ENCODE data around the gene ULBP2.
"Not testable (repeated sequence)": the region's sequence is repeated elsewhere in the genome, so short reads cannot be mapped to it uniquely, and the experiment has no call there.

ULBP2 gene

DNA sequence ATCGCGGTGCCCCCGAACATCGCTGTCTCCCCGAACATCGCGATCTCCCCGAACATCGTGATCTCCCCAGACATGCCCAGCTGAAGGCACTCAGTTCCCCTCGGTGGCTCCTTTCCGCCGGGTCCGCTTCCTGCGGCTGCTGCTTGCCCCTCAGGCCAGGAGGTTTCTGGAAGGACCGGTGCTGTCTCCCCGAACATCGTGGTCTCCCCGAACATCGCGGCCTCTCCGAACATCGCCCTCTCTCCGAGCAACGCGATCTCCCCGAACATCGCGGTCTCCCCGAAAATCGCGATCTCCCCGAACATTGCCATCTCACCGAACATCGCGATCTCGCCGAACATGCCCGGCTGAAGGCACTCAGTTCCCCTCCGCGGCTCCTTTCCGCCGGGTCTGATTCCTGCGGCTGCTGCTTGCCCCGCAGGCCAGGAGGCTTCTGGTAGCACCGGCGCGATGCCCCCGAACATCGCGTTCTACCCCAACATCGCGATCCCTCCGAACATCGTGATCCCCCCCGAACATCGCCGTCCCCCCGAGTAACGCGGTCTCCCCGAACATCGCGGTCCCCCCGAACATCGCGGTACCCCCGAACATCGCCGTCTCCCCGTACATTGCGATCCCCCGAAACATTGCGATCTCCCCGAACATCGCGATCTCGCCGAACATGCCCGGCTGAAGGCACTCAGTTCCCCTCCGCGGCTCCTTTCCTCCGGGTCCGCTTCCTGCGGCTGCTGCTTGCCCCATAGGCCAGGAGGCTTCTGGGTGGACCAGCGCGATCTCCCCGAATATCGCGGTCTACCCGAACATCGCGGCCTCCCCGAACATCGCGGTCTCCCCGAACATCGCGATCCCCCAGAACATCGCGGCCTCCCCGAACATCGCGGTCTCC is 22.7 kb downstream of the ULBP2 start:
- Histone ChIP-seq H3K36me3 (no peaks in the 10 kb centered on the region), H3K27me3 (ENCODE audit: insufficient read depth, low read depth, severe bottlenecking) (peaks cover 32% of the 10 kb centered on the region), H3K9me3 (ENCODE audit: severe bottlenecking) (no peaks in the 10 kb centered on the region), H3K27ac (no peak overlapping the region), H3K4me3 (ENCODE audit: low read depth, low read length) (peak overlapping the region; percentile 61)
- no peak for DNase-seq
- TF ChIP-seq, protein P1, sequence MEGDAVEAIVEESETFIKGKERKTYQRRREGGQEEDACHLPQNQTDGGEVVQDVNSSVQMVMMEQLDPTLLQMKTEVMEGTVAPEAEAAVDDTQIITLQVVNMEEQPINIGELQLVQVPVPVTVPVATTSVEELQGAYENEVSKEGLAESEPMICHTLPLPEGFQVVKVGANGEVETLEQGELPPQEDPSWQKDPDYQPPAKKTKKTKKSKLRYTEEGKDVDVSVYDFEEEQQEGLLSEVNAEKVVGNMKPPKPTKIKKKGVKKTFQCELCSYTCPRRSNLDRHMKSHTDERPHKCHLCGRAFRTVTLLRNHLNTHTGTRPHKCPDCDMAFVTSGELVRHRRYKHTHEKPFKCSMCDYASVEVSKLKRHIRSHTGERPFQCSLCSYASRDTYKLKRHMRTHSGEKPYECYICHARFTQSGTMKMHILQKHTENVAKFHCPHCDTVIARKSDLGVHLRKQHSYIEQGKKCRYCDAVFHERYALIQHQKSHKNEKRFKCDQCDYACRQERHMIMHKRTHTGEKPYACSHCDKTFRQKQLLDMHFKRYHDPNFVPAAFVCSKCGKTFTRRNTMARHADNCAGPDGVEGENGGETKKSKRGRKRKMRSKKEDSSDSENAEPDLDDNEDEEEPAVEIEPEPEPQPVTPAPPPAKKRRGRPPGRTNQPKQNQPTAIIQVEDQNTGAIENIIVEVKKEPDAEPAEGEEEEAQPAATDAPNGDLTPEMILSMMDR (IDR thresholded peaks at IDR 0.05; ENCODE audit: low read depth, low read length), result no peak

DNA sequence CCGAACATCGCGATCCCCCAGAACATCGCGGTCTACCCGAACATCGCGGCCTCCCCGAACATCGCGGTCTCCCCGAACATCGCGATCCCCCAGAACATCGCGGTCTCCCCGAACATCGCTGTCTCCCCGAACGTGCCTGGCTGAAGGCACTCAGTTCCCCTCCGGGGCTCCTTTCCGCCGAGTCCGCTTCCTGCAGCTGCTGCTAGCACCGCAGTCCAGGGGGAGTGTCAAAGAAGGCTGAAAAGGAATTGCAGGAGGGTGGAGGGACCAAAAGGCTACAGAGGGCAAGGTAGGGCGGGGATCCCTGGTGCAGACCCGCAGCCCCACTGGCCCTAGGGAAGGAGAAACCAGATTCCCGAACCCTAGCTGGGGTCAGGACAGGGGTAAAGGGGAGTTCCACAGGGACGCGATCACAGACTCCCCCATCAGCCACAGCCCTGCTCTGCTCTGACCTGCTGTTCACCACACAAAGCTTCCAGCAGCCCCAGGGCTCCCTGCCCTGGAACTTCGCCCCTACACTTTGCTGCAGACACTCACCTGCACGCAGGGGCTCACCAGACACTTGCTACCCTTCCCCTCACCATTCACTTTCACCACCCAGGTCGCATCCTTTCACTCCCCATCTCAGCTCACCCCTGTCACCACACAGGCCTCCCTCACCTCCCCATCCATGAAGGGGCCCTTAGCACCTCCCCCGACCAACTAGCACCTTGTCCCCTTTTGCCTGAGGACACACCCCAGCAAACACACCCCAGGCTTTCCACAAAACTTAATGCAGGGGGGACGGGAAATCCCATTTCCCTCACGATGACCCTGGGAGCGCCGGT is 23.6 kb downstream of the ULBP2 start:
- TF ChIP-seq, protein P1 (IDR thresholded peaks at IDR 0.05; ENCODE audit: low read depth, low read length), result no peak
- H3K4me3 ChIP-seq (ENCODE audit: low read depth, low read length), result no peak overlapping the region
- H3K36me3 ChIP-seq, result no peaks in the 10 kb centered on the region
- H3K27ac ChIP-seq, result no peak overlapping the region
- peaks cover 24% of the 10 kb centered on the region for H3K27me3 ChIP-seq (ENCODE audit: insufficient read depth, low read depth, severe bottlenecking)
- no peaks in the 10 kb centered on the region for H3K9me3 ChIP-seq (ENCODE audit: severe bottlenecking)
- no peak for DNase-seq

DNA sequence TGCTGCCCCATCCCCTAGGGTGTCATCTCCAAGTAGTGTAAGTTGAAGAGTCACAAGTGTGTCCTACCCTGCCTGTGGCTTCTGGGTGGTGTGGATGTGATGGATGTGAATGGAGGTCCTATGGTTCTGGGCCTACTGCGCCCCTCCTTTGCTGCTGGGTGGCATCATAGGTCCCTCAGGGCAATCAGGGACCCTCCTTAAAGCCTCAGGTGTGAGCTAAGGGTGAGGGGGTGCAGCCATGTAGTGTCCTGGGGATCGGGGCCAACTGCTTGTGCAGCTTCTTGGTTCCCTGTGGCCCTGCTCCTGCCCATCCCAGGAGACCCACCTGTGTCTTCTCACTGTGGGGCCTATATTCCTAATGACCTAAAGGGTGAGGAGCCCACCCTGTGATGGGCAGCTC is 24.5 kb downstream of the ULBP2 start:
- peaks cover 22% of the 10 kb centered on the region for H3K27me3 ChIP-seq (ENCODE audit: insufficient read depth, low read depth, severe bottlenecking)
- H3K4me3 ChIP-seq (ENCODE audit: low read depth, low read length); H3K36me3 ChIP-seq; DNase-seq; H3K27ac ChIP-seq; H3K9me3 ChIP-seq (ENCODE audit: severe bottlenecking): not testable (repeated sequence)

DNA sequence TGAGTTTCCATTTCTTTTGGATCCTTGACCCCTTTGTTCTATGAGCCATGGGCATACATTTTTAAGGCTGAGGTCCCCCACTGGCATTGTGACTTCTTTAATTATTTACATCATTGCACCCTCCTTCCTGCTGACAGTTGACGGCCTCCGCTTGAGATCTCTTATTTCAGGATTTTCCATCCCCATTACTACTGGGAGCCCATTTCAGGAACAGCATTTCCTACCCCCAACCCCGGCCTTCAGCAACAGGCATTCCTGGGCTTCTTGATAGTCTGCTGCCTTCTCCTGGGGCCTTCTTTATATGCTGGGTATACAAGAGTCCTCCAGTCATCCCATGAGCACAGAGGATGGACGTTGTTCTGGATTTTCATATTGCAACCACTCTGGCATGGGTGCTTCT is 25.8 kb downstream of the ULBP2 start:
- H3K36me3 ChIP-seq, result no peaks in the 10 kb centered on the region
- DNase-seq, result no peak
- TF ChIP-seq, protein P1 (IDR thresholded peaks at IDR 0.05; ENCODE audit: low read depth, low read length), result no peak
- peaks cover 20% of the 10 kb centered on the region for H3K27me3 ChIP-seq (ENCODE audit: insufficient read depth, low read depth, severe bottlenecking)
- no peak overlapping the region for H3K4me3 ChIP-seq (ENCODE audit: low read depth, low read length)
- no peaks in the 10 kb centered on the region for H3K9me3 ChIP-seq (ENCODE audit: severe bottlenecking)
- H3K27ac ChIP-seq, result no peak overlapping the region

DNA sequence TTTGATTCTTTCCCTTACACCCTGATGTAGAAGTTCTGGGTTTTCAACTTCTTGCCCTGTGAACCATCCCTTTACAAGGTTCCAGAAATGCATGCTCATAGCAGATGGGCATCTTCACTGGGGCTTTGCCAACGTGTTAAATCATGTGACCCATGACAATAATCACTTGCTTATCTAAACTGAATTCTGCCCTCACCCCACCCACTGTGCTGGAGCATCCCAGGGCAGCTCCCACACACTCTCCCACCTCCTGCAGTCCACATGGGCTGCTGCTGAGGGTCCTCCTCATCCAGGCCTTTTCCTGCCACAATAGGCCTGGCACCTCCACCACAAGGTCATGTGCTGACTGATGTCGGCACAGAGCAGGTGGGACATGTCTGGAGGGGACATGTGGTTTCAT is 26.2 kb downstream of the ULBP2 start:
- H3K27me3 ChIP-seq (ENCODE audit: insufficient read depth, low read depth, severe bottlenecking), result peaks cover 20% of the 10 kb centered on the region
- not testable (repeated sequence) for H3K9me3 ChIP-seq (ENCODE audit: severe bottlenecking); H3K36me3 ChIP-seq; H3K27ac ChIP-seq; H3K4me3 ChIP-seq (ENCODE audit: low read depth, low read length); DNase-seq

DNA sequence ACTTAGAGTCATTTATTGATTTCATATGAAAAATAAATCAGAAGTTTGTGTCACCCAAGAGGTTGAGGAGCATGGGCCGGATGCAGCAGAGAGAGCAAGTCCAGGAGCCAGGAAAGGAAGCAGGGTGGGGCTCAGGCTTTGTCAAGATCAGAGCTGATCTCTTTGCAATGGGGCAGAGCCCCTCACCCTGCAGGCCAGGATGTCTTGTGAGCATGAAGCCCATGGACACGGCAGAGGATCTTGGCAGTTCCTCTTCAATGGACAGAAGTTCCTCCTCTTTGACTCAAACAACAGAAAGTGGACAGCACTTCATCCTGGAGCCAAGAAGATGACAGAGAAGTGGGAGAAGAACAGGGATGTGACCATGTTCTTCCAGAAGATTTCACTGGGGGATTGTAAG is 27.1 kb downstream of the ULBP2 start:
- H3K36me3 ChIP-seq; H3K27ac ChIP-seq; H3K4me3 ChIP-seq (ENCODE audit: low read depth, low read length); DNase-seq; H3K9me3 ChIP-seq (ENCODE audit: severe bottlenecking): not testable (repeated sequence)
- H3K27me3 ChIP-seq (ENCODE audit: insufficient read depth, low read depth, severe bottlenecking), result peaks cover 17% of the 10 kb centered on the region

DNA sequence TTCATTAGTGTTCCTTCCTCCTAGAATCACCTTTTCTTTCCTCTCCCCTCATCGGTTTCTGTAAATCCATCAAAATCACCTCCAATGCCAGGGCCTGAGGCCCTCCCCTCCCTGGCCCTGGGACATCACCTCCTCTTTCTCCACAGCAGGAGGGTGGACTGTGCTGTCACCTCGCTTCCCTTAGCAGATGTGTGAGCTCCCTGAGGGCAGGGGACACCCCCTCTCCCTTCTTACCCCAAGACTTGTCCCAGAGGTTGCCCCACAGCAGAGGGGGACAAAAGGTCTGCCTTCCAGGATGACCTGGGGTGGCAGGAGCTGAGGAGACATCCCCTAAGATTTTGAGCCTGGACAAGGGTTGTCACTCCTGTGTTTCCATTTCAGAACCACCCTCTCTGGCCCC is 27.8 kb downstream of the ULBP2 start:
- TF ChIP-seq, protein P1 (IDR thresholded peaks at IDR 0.05; ENCODE audit: low read depth, low read length), result no peak
- no peaks in the 10 kb centered on the region for H3K9me3 ChIP-seq (ENCODE audit: severe bottlenecking)
- H3K27ac ChIP-seq, result no peak overlapping the region
- H3K36me3 ChIP-seq, result no peaks in the 10 kb centered on the region
- no peak for DNase-seq
- peaks cover 10% of the 10 kb centered on the region for H3K27me3 ChIP-seq (ENCODE audit: insufficient read depth, low read depth, severe bottlenecking)
- H3K4me3 ChIP-seq (ENCODE audit: low read depth, low read length), result no peak overlapping the region

DNA sequence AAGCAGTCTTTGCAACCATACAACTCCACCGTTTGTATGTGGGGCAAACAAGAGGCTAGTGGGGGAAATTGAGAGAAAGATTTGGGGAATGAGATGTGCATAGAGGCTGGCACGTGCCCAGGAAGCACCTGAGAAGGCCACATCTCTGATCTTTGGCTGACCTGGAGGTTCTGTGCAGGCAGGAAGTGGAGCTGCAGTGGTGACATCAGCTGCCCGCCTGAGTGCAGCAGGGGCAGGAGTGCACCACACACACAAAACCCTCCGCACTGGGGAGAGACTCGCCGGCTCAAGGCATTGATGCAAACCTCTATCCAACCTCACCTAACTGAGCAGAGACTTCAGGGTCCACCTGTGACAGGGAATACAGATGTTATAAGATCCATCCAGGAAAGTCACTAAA is 32.6 kb downstream of the ULBP2 start:
- H3K27ac ChIP-seq; H3K9me3 ChIP-seq (ENCODE audit: severe bottlenecking); DNase-seq; H3K36me3 ChIP-seq; H3K4me3 ChIP-seq (ENCODE audit: low read depth, low read length): not testable (repeated sequence)
- H3K27me3 ChIP-seq (ENCODE audit: insufficient read depth, low read depth, severe bottlenecking), result peaks cover 28% of the 10 kb centered on the region
